ENCODE data around the gene PRR7.

Gene PRR7

GRCh38 chr5:177428574-177429217, 17.9 kb upstream of the PRR7 start:
- no peak overlapping the region; the same call in 1 of the 2 replicates for H3K4me2 ChIP-seq
- no peaks in the 10 kb centered on the region for H3K36me3 ChIP-seq (ENCODE audit: insufficient read depth)
- no peak overlapping the region for H3K9ac ChIP-seq
- no peak overlapping the region for H2AFZ ChIP-seq (ENCODE audit: low read depth)
- H3K27me3 ChIP-seq (ENCODE audit: insufficient read depth, low read depth) = no peaks in the 10 kb centered on the region
- no peaks in the 10 kb centered on the region for H4K20me1 ChIP-seq (ENCODE audit: insufficient read depth)
- H3K4me3 ChIP-seq (IDR thresholded peaks at IDR 0.05; ENCODE audit: insufficient read depth, low read depth, low read length) = no peak overlapping the region
- peaks cover 64% of the 10 kb centered on the region for H3K4me1 ChIP-seq (ENCODE audit: low read depth, poor library complexity, severe bottlenecking)
- H3K27ac ChIP-seq = no peak overlapping the region
- H3K79me2 ChIP-seq (ENCODE audit: insufficient read depth, low read depth) = no peaks in the 10 kb centered on the region
- no peak for TF ChIP-seq CTCF (conservative IDR thresholded peaks at IDR 0.05; ENCODE audit: low read depth, low read length)

GRCh38 chr5:177429248-177430040, 17.2 kb upstream of the PRR7 start:
- no peak overlapping the region for H2AFZ ChIP-seq (ENCODE audit: low read depth)
- H3K27me3 ChIP-seq (ENCODE audit: insufficient read depth, low read depth) = no peaks in the 10 kb centered on the region
- H4K20me1 ChIP-seq (ENCODE audit: insufficient read depth) = no peaks in the 10 kb centered on the region
- peaks cover 64% of the 10 kb centered on the region for H3K4me1 ChIP-seq (ENCODE audit: low read depth, poor library complexity, severe bottlenecking)
- no peak overlapping the region for H3K27ac ChIP-seq
- no peak overlapping the region; the same call in 1 of the 2 replicates for H3K4me2 ChIP-seq
- no peaks in the 10 kb centered on the region for H3K79me2 ChIP-seq (ENCODE audit: insufficient read depth, low read depth)
- no peak for TF ChIP-seq CTCF (conservative IDR thresholded peaks at IDR 0.05; ENCODE audit: low read depth, low read length)
- no peaks in the 10 kb centered on the region for H3K36me3 ChIP-seq (ENCODE audit: insufficient read depth)
- H3K4me3 ChIP-seq (IDR thresholded peaks at IDR 0.05; ENCODE audit: insufficient read depth, low read depth, low read length) = no peak overlapping the region
- H3K9ac ChIP-seq = no peak overlapping the region

- H3K4me2 ChIP-seq = peak overlapping the region; percentile 63; the same call in 1 of the 2 replicates
- no peak overlapping the region for H3K27ac ChIP-seq
- TF ChIP-seq CTCF (conservative IDR thresholded peaks at IDR 0.05; ENCODE audit: low read depth, low read length) = no peak
- peaks cover 61% of the 10 kb centered on the region for H3K4me1 ChIP-seq (ENCODE audit: low read depth, poor library complexity, severe bottlenecking)
- H3K36me3 ChIP-seq (ENCODE audit: insufficient read depth) = no peaks in the 10 kb centered on the region
- H2AFZ ChIP-seq (ENCODE audit: low read depth) = no peak overlapping the region
- H3K4me3 ChIP-seq (IDR thresholded peaks at IDR 0.05; ENCODE audit: insufficient read depth, low read depth, low read length) = no peak overlapping the region
- H4K20me1 ChIP-seq (ENCODE audit: insufficient read depth) = no peaks in the 10 kb centered on the region
- no peaks in the 10 kb centered on the region for H3K27me3 ChIP-seq (ENCODE audit: insufficient read depth, low read depth)
- no peaks in the 10 kb centered on the region for H3K79me2 ChIP-seq (ENCODE audit: insufficient read depth, low read depth)
- no peak overlapping the region for H3K9ac ChIP-seq
These were observed 16.3 kb upstream of the PRR7 start for GRCh38 chr5:177430140-177430951.

- no peak overlapping the region for H3K4me3 ChIP-seq (IDR thresholded peaks at IDR 0.05; ENCODE audit: insufficient read depth, low read depth, low read length)
These were observed 15.7 kb upstream of the PRR7 start for GRCh38 chr5:177430972-177431316.

More at GRCh38 chr5:177430972-177431316, 15.7 kb upstream of the PRR7 start:
- TF ChIP-seq CTCF (conservative IDR thresholded peaks at IDR 0.05; ENCODE audit: low read depth, low read length) = no peak
- Histone ChIP-seq H3K36me3 (ENCODE audit: insufficient read depth) (no peaks in the 10 kb centered on the region), H3K9ac (no peak overlapping the region; the same call in 1 of the 2 replicates), H3K4me1 (ENCODE audit: low read depth, poor library complexity, severe bottlenecking) (peaks cover 57% of the 10 kb centered on the region), H4K20me1 (ENCODE audit: insufficient read depth) (no peaks in the 10 kb centered on the region), H3K79me2 (ENCODE audit: insufficient read depth, low read depth) (no peaks in the 10 kb centered on the region), H2AFZ (ENCODE audit: low read depth) (no peak overlapping the region), H3K27me3 (ENCODE audit: insufficient read depth, low read depth) (no peaks in the 10 kb centered on the region), H3K27ac (peak overlapping the region; percentile 64; the same call in 1 of the 2 replicates), H3K4me2 (peak overlapping the region; percentile 63; the same call in 1 of the 2 replicates)

Measured in KMS-11 (cell line).